Testis (tissue), 3 donors: ENCODE data around the gene CBARP. TPM values are rescaled to one million over a fixed set of nuclear protein-coding genes. Genes with fewer than 3 reads are reported as not detected.

Source experiments
- DNase-seq: peaks from one replicate; pipeline ENCODE4 v3.0.0-alpha.2; 2019
- H3K27ac ChIP-seq, 2 donors: fragments of 200-600 bp; sonication (generic); one replicate each; pipeline ENCODE4 v1.5.1; 2019
- H3K27me3 ChIP-seq: fragments of 200-600 bp; sonication (generic); one replicate; pipeline ENCODE4 v1.5.1; 2019
- H3K36me3 ChIP-seq: fragments of 200-600 bp; sonication (generic); one replicate; pipeline ENCODE4 v1.5.1; 2017; ENCODE audit warnings: low read depth; ENCODE audit errors: missing control alignments
- H3K4me1 ChIP-seq: fragments of 200-600 bp; sonication (generic); one replicate; pipeline ENCODE4 v1.5.1; 2019
- H3K4me3 ChIP-seq, 2 donors: fragments of 200-600 bp; sonication (generic); one replicate each; pipeline ENCODE4 v1.5.1; 2017 to 2019
- H3K9me3 ChIP-seq: fragments of 200-600 bp; sonication (generic); one replicate; pipeline ENCODE4 v1.5.1; 2017
- CTCF ChIP-seq, 3 experiments: fragments of 450-650 bp in 2 of 3; fragments of 200-600 bp in 1 of 3; sonication (generic) in 1 of 3; IDR thresholded peaks; one replicate each; pipeline ENCODE4 v1.5.1; 2016 to 2019; ENCODE audit warnings: antibody characterized with exemption in 3 of 3, mild to moderate bottlenecking in 2 of 3, moderate library complexity in 1 of 3
- POLR2A ChIP-seq: fragments of 450-650 bp; IDR thresholded peaks from one replicate; pipeline ENCODE4 v1.6.1; 2017; ENCODE audit warnings: antibody characterized with exemption, mild to moderate bottlenecking, moderate library complexity
- WGBS, 2 donors: methylation state at CpG; one replicate each; pipeline ENCODE4 v1.1.5; 2018; 5-methylcytosine and 5-hydroxymethylcytosine counted together
- intact Hi-C: fragments of 100-400 bp; cut with DNase I; formaldehyde crosslinking; loops from one replicate; pipeline ENCODE4 v1.15.1; 2023; ENCODE audit warnings: low total_unique reads
- polyA plus RNA-seq: library from polyadenylated mRNA; stranded (reverse); fragments of 350-450 nt; fragmentation: Illumina TruSeq; extraction: RNeasy Lipid Tissue Mini Kit (QIAGEN cat#74804); gene quantifications from one replicate; pipeline ENCODE4 v1.2.3, GENCODE V29; 2014; ENCODE audit warnings: low read depth, low replicate concordance; ENCODE audit not compliant: insufficient read depth
- total RNA-seq, 2 donors: library from RNA; depleted of rRNA; stranded (reverse); fragments of >200 nt; gene quantifications; one replicate each; pipeline ENCODE4 v1.2.3, GENCODE V29; 2016

Gene CBARP
- total and polyA plus RNA-seq, 3 donors from 2014 or later: 1.5 to 6.6 (median 5.2) TPM

- H3K4me1 ChIP-seq: peaks cover 46% of the 10 kb centered on the region
- 44 to 47% methylated on average over 26 to 34 of the region's 34 CpGs for WGBS, 2 donors
- H3K9me3 ChIP-seq: no peaks in the 10 kb centered on the region
- TF ChIP-seq POLR2A (no peak), CTCF (IDR thresholded peaks at IDR 0.05) (no peak)
- no peaks in the 10 kb centered on the region for H3K36me3 ChIP-seq
- no peaks in the 10 kb centered on the region for H3K27me3 ChIP-seq
- H3K27ac ChIP-seq: peak overlapping the region; percentile 51 to 95
- no peak for DNase-seq
- intact Hi-C loops: no loop called here
- H3K4me3 ChIP-seq: no peak overlapping the region
These were observed 831 bp upstream of the CBARP start for GRCh38 chr19:1238369-1239303.

GRCh38 chr19:1237027-1237659 lies 662 bp downstream of the CBARP start:
- Histone ChIP-seq H3K4me1 (peaks cover 47% of the 10 kb centered on the region), H3K4me3 (peak overlapping the region; percentile 38 to 39)

GRCh38 chr19:1236576-1236975 lies 1.2 kb downstream of the CBARP start:
- no peak for DNase-seq
- Histone ChIP-seq H3K4me3 (peak overlapping the region; percentile 38 to 39), H3K27me3 (no peaks in the 10 kb centered on the region), H3K27ac (no peak overlapping the region), H3K4me1 (peaks cover 50% of the 10 kb centered on the region), H3K36me3 (no peaks in the 10 kb centered on the region), H3K9me3 (no peaks in the 10 kb centered on the region)
- intact Hi-C loops: no loop called here
- no peak for TF ChIP-seq POLR2A
- TF ChIP-seq CTCF (IDR thresholded peaks at IDR 0.05): no peak
- 16% methylated on average over 24 of the region's 42 CpGs; no CpG with 5 or more reads in 1 of the 2 donors for WGBS, 2 donors

More at GRCh38 chr19:1237027-1237659, 662 bp downstream of the CBARP start:
- H3K36me3 ChIP-seq: no peaks in the 10 kb centered on the region
- intact Hi-C loops: no loop called here
- H3K27ac ChIP-seq: no peak overlapping the region
- no peak for DNase-seq
- WGBS, 2 donors: 1% methylated on average over 56 of the region's 60 CpGs; no CpG with 5 or more reads in 1 of the 2 donors
- H3K27me3 ChIP-seq: no peaks in the 10 kb centered on the region
- no peaks in the 10 kb centered on the region for H3K9me3 ChIP-seq
- TF ChIP-seq POLR2A (no peak), CTCF (IDR thresholded peaks at IDR 0.05) (no peak)

- DNase-seq: no peak
- H3K27me3 ChIP-seq: no peaks in the 10 kb centered on the region
- no peaks in the 10 kb centered on the region for H3K36me3 ChIP-seq
- H3K27ac ChIP-seq: no peak overlapping the region
- 69 to 80% methylated on average over 1 to 38 of the region's 39 CpGs for WGBS, 2 donors
- no peak overlapping the region for H3K4me3 ChIP-seq
- intact Hi-C loops: no loop called here
- H3K4me1 ChIP-seq: peaks cover 44% of the 10 kb centered on the region
- H3K9me3 ChIP-seq: no peaks in the 10 kb centered on the region
- TF ChIP-seq CTCF (IDR thresholded peaks at IDR 0.05): no peak
- no peak for TF ChIP-seq POLR2A
These were observed 1.9 kb downstream of the CBARP start for GRCh38 chr19:1235625-1236538.
